Measurements from ENCODE around the gene TUT4.

GRCh38 chr1:52558941-52559340, 6.0 kb upstream of the TUT4 start:
- TF ChIP-seq CTCF (IDR thresholded peaks at IDR 0.05) = no peak
- no peak for TF ChIP-seq POLR2AphosphoS5 (IDR thresholded peaks at IDR 0.05)

All from breast epithelium (tissue), 3 donors.